Measurements from ENCODE around the gene KIF6.

The KIF6 gene

GRCh38 chr6:39543095-39543494 is 182.1 kb downstream of the KIF6 start:
- Histone ChIP-seq H3K27me3 (replicated peaks; ENCODE audit: control insufficient read depth, insufficient read depth, low read length, poor library complexity, severe bottlenecking) (no peaks in the 10 kb centered on the region), H3K4me3 (ENCODE audit: insufficient read depth, low read depth, low read length, poor library complexity, severe bottlenecking) (no peak overlapping the region), H3K27ac (ENCODE audit: insufficient read depth, low read length, poor library complexity, severe bottlenecking) (no peak overlapping the region), H3K9me3 (ENCODE audit: control insufficient read depth, low read length) (no peaks in the 10 kb centered on the region), H3K4me1 (ENCODE audit: control insufficient read depth, insufficient read depth, low read length, poor library complexity, severe bottlenecking) (no peaks in the 10 kb centered on the region), H3K36me3 (ENCODE audit: control insufficient read depth, insufficient read depth, low read length) (no peaks in the 10 kb centered on the region)
- no peak for DNase-seq

DNA sequence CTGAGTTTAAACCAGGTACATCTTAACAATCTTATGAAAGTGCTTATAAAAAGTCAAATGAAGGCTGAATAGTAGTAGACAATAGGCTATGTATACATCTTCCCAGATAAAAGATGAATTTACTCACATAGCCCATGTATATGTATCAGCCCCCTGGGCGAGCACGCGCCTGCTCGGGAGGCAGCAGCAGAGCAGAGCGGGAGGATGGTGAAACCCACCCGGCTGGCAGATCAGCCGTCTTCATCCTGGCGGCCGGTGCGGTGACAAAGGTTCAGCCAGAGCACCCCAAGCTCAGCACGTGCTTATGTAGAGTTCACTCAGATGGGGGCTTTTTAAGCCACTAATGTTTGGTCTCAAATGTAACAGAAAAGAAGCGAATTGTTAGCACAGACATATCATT is 184.8 kb downstream of the KIF6 start:
- H3K27me3 ChIP-seq (replicated peaks; ENCODE audit: control insufficient read depth, insufficient read depth, low read length, poor library complexity, severe bottlenecking), result no peaks in the 10 kb centered on the region
- DNase-seq, result no peak

DNA sequence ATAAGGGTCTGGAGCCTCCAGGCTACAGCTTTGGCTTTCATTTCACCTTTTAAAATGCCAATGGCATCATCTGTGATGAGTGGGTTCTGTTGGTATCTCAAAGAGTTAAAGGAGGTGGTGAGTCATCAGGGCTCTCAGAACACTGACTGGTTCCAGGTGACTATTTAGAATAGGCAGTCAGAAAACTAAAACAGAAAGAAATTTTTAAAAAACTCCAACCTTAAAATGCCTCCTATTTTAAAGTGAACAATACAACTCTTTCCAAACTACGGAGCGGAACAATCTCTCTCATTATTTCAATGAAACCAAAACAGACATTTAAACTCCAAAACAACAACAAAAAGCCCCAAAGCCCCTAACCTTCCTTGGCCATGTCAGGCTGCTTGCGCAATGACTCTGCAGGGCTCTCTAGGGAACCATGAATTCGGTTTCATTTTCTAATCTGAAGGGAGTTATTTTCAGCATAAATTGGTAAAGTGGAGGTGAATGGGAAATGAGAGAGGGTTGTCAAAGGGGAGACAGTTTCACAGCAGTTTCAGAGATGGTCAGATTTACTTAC is 194.9 kb downstream of the KIF6 start:
- H3K36me3 ChIP-seq (ENCODE audit: control insufficient read depth, insufficient read depth, low read length), result no peaks in the 10 kb centered on the region
- H3K27ac ChIP-seq (ENCODE audit: insufficient read depth, low read length, poor library complexity, severe bottlenecking), result no peak overlapping the region
- no peaks in the 10 kb centered on the region for H3K4me1 ChIP-seq (ENCODE audit: control insufficient read depth, insufficient read depth, low read length, poor library complexity, severe bottlenecking)
- no peak for DNase-seq
- H3K9me3 ChIP-seq (ENCODE audit: control insufficient read depth, low read length), result no peaks in the 10 kb centered on the region
- no peaks in the 10 kb centered on the region for H3K27me3 ChIP-seq (replicated peaks; ENCODE audit: control insufficient read depth, insufficient read depth, low read length, poor library complexity, severe bottlenecking)
- no peak overlapping the region for H3K4me3 ChIP-seq (ENCODE audit: insufficient read depth, low read depth, low read length, poor library complexity, severe bottlenecking)

More for the DNA sequence above, 184.8 kb downstream of the KIF6 start:
- no peak overlapping the region for H3K27ac ChIP-seq (ENCODE audit: insufficient read depth, low read length, poor library complexity, severe bottlenecking)
- no peaks in the 10 kb centered on the region for H3K36me3 ChIP-seq (ENCODE audit: control insufficient read depth, insufficient read depth, low read length)
- H3K4me1 ChIP-seq (ENCODE audit: control insufficient read depth, insufficient read depth, low read length, poor library complexity, severe bottlenecking), result no peaks in the 10 kb centered on the region
- H3K4me3 ChIP-seq (ENCODE audit: insufficient read depth, low read depth, low read length, poor library complexity, severe bottlenecking), result no peak overlapping the region
- H3K9me3 ChIP-seq (ENCODE audit: control insufficient read depth, low read length), result no peaks in the 10 kb centered on the region

- no peaks in the 10 kb centered on the region for H3K36me3 ChIP-seq (ENCODE audit: control insufficient read depth, insufficient read depth, low read length)
- H3K4me3 ChIP-seq (ENCODE audit: insufficient read depth, low read depth, low read length, poor library complexity, severe bottlenecking), result no peak overlapping the region
- no peaks in the 10 kb centered on the region for H3K9me3 ChIP-seq (ENCODE audit: control insufficient read depth, low read length)
- H3K27me3 ChIP-seq (replicated peaks; ENCODE audit: control insufficient read depth, insufficient read depth, low read length, poor library complexity, severe bottlenecking), result no peaks in the 10 kb centered on the region
- H3K4me1 ChIP-seq (ENCODE audit: control insufficient read depth, insufficient read depth, low read length, poor library complexity, severe bottlenecking), result no peaks in the 10 kb centered on the region
- no peak overlapping the region for H3K27ac ChIP-seq (ENCODE audit: insufficient read depth, low read length, poor library complexity, severe bottlenecking)
- DNase-seq, result no peak
Measured at GRCh38 chr6:39527792-39528564, 197.2 kb downstream of the KIF6 start.

DNA sequence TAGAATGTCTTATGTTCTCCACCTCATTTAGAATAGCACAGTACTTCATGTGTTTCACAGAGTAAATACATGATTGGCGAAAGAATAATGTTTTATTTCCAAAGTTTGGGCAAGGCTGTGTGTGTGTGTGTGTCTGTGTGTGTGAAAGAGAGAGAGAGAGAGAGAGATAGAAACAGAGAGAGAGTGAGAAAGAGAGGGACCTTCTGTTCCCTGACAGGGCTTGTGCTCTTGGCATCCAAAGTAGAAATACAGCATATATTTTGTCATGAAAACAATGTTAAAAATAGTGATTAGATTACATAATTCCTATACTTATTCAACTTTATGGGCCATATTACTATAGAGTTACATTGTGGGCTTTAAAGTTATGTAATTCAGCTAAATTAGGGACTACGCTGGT is 201.2 kb downstream of the KIF6 start:
- no peaks in the 10 kb centered on the region for H3K27me3 ChIP-seq (replicated peaks; ENCODE audit: control insufficient read depth, insufficient read depth, low read length, poor library complexity, severe bottlenecking)
- H3K4me1 ChIP-seq (ENCODE audit: control insufficient read depth, insufficient read depth, low read length, poor library complexity, severe bottlenecking), result no peaks in the 10 kb centered on the region
- H3K4me3 ChIP-seq (ENCODE audit: insufficient read depth, low read depth, low read length, poor library complexity, severe bottlenecking), result no peak overlapping the region
- no peaks in the 10 kb centered on the region for H3K9me3 ChIP-seq (ENCODE audit: control insufficient read depth, low read length)
- no peaks in the 10 kb centered on the region for H3K36me3 ChIP-seq (ENCODE audit: control insufficient read depth, insufficient read depth, low read length)
- H3K27ac ChIP-seq (ENCODE audit: insufficient read depth, low read length, poor library complexity, severe bottlenecking), result no peak overlapping the region
- DNase-seq, result no peak

GRCh38 chr6:39521958-39522357 is 203.2 kb downstream of the KIF6 start:
- Histone ChIP-seq H3K4me1 (ENCODE audit: control insufficient read depth, insufficient read depth, low read length, poor library complexity, severe bottlenecking) (no peaks in the 10 kb centered on the region), H3K27me3 (replicated peaks; ENCODE audit: control insufficient read depth, insufficient read depth, low read length, poor library complexity, severe bottlenecking) (no peaks in the 10 kb centered on the region), H3K4me3 (ENCODE audit: insufficient read depth, low read depth, low read length, poor library complexity, severe bottlenecking) (no peak overlapping the region), H3K9me3 (ENCODE audit: control insufficient read depth, low read length) (no peaks in the 10 kb centered on the region), H3K36me3 (ENCODE audit: control insufficient read depth, insufficient read depth, low read length) (no peaks in the 10 kb centered on the region), H3K27ac (ENCODE audit: insufficient read depth, low read length, poor library complexity, severe bottlenecking) (no peak overlapping the region)
- no peak for DNase-seq

- no peaks in the 10 kb centered on the region for H3K36me3 ChIP-seq (ENCODE audit: control insufficient read depth, insufficient read depth, low read length)
- no peak for DNase-seq
- no peak overlapping the region for H3K4me3 ChIP-seq (ENCODE audit: insufficient read depth, low read depth, low read length, poor library complexity, severe bottlenecking)
- no peaks in the 10 kb centered on the region for H3K27me3 ChIP-seq (replicated peaks; ENCODE audit: control insufficient read depth, insufficient read depth, low read length, poor library complexity, severe bottlenecking)
- no peaks in the 10 kb centered on the region for H3K9me3 ChIP-seq (ENCODE audit: control insufficient read depth, low read length)
- H3K27ac ChIP-seq (ENCODE audit: insufficient read depth, low read length, poor library complexity, severe bottlenecking), result no peak overlapping the region
- H3K4me1 ChIP-seq (ENCODE audit: control insufficient read depth, insufficient read depth, low read length, poor library complexity, severe bottlenecking), result no peaks in the 10 kb centered on the region
Measured at GRCh38 chr6:39520916-39521315, 204.3 kb downstream of the KIF6 start.

- H3K36me3 ChIP-seq (ENCODE audit: control insufficient read depth, insufficient read depth, low read length), result no peaks in the 10 kb centered on the region
- H3K27me3 ChIP-seq (replicated peaks; ENCODE audit: control insufficient read depth, insufficient read depth, low read length, poor library complexity, severe bottlenecking), result no peaks in the 10 kb centered on the region
- no peak for DNase-seq
- no peak overlapping the region for H3K4me3 ChIP-seq (ENCODE audit: insufficient read depth, low read depth, low read length, poor library complexity, severe bottlenecking)
- H3K4me1 ChIP-seq (ENCODE audit: control insufficient read depth, insufficient read depth, low read length, poor library complexity, severe bottlenecking), result no peaks in the 10 kb centered on the region
- H3K27ac ChIP-seq (ENCODE audit: insufficient read depth, low read length, poor library complexity, severe bottlenecking), result no peak overlapping the region
- no peaks in the 10 kb centered on the region for H3K9me3 ChIP-seq (ENCODE audit: control insufficient read depth, low read length)
Measured at GRCh38 chr6:39520411-39520810, 204.8 kb downstream of the KIF6 start.

- Histone ChIP-seq H3K27me3 (replicated peaks; ENCODE audit: control insufficient read depth, insufficient read depth, low read length, poor library complexity, severe bottlenecking) (no peaks in the 10 kb centered on the region), H3K36me3 (ENCODE audit: control insufficient read depth, insufficient read depth, low read length) (no peaks in the 10 kb centered on the region), H3K4me1 (ENCODE audit: control insufficient read depth, insufficient read depth, low read length, poor library complexity, severe bottlenecking) (no peaks in the 10 kb centered on the region), H3K27ac (ENCODE audit: insufficient read depth, low read length, poor library complexity, severe bottlenecking) (no peak overlapping the region), H3K9me3 (ENCODE audit: control insufficient read depth, low read length) (no peaks in the 10 kb centered on the region), H3K4me3 (ENCODE audit: insufficient read depth, low read depth, low read length, poor library complexity, severe bottlenecking) (no peak overlapping the region)
- DNase-seq, result no peak
Measured at GRCh38 chr6:39518221-39518620, 207.0 kb downstream of the KIF6 start.

DNA sequence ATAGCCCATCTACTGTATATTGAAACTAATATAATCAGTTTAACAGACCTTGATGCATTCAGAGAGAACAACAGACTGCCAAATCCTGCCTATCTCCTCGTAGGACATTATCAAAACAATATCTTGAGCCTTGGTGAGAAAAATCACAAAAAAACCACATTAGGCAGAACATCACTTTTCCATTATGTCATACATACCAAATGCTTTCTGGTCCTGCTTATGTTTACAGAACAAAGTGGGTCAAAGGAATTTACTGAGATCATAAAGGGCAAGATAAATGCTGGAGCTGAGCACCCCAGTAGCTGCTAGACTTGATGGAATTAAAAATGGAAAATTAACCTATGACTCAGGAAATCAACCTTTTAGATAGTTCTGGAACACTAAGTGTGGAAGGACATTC is 207.5 kb downstream of the KIF6 start:
- no peak overlapping the region for H3K27ac ChIP-seq (ENCODE audit: insufficient read depth, low read length, poor library complexity, severe bottlenecking)
- H3K36me3 ChIP-seq (ENCODE audit: control insufficient read depth, insufficient read depth, low read length), result no peaks in the 10 kb centered on the region
- no peak for DNase-seq
- no peaks in the 10 kb centered on the region for H3K27me3 ChIP-seq (replicated peaks; ENCODE audit: control insufficient read depth, insufficient read depth, low read length, poor library complexity, severe bottlenecking)
- no peaks in the 10 kb centered on the region for H3K4me1 ChIP-seq (ENCODE audit: control insufficient read depth, insufficient read depth, low read length, poor library complexity, severe bottlenecking)
- no peaks in the 10 kb centered on the region for H3K9me3 ChIP-seq (ENCODE audit: control insufficient read depth, low read length)
- no peak overlapping the region for H3K4me3 ChIP-seq (ENCODE audit: insufficient read depth, low read depth, low read length, poor library complexity, severe bottlenecking)

Measured in effector memory CD4-positive, alpha-beta T cell (primary cell).